OCI-M2 (cell line): ENCODE measurements around the gene CAGE1.
"Not testable (repeated sequence)": the region's sequence is repeated elsewhere in the genome, so short reads cannot be mapped to it uniquely, and the experiment has no call there.

ENCODE experiments used
- DNase-seq: peaks from one replicate; lab custom pipeline; 2025; ENCODE audit not compliant: unreplicated experiment; lab: John Stamatoyannopoulos, UW

CAGE1 gene

DNA sequence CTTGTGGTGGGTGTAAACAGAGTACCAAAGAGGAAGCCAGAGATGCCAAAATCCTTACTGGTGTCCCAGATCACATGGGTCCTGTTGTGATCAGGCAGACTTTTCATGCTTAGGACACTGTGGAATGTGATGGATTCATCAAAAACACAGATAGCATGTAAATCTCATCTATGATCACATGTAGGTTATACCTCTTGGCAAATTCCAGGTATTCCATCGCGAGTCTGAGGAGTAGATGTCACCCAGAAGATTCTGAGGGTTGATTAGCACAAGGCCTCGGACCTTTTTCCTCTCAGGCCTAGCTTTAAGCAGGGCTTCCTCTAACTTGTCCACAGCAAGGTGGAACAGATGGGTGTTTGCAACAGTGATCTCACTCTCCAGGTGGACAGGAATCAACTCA lies 48.3 kb downstream of the CAGE1 start:
- DNase-seq: no peak

GRCh38 chr6:7339007-7339732 lies 50.4 kb downstream of the CAGE1 start:
- DNase-seq: not testable (repeated sequence)

DNA sequence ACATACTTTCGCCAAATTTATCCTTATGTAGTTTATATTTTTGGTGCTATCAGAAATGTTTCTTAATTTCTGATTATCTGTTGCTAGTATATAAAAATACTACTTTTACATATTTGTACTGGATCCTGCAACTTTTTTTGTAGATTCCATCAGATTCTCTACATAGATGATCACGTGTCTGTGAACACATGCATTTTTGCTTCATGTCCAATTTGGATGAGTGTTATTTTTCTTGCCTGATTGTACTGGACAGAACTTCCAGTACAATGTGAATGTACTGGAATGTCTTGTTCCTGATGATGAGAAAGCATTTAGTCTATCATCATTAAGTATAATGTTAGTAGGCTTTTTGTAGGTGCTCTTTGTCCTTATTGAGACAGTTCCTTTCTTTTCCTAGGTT lies 51.5 kb downstream of the CAGE1 start:
- no peak for DNase-seq

DNA sequence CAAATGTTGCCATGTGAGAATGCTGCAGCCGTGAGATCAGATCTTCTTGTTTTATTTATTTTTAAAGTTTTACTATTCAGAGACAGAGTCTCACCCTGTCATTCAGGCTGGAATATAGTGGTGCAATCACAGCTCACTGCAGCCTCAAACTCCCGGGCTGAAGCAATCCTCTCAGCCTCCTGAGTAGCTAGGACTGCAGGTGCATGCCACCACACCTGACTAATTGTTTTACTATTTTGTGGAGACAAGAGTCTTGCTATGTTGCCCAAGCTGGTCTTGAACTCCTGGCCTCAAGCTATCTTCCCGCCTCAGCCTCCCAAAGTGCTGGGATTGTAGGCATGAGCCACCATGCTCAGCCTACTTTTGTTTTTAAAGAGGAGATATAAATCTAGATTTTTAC lies 54.0 kb downstream of the CAGE1 start:
- no peak for DNase-seq

- DNase-seq: no peak
Measured at GRCh38 chr6:7334685-7335084, 54.9 kb downstream of the CAGE1 start.

DNA sequence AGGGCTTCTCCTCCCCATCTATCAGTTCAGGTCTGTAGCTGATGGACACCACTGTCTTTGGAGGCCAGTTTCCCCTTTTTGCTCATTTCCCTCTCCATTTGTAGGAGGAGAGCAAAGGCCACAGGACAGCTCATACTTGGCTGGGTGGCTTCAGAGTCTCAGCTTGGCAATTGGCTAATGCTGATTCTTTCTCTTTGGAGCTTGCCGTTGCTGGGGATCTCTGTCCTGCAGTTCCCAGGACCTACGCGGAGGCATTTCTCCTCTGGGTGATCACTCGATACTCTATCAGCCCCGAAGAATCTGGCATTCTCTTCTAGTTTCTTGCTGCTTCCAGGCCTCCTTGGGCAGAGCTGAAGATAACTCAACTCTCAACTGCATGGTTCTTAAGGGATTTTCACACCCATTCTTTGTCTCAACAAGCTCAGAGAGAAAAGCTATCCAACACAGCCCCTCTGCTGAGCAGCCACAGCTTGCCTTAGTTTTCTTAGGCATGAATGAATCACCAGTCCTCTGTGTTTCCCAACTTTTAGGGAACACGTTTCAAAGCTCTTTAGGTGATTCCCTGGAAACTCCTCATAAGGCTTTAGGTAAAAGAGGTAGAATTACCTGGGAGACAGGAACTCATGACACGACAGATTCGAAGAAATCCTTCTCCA lies 57.3 kb downstream of the CAGE1 start:
- DNase-seq: no peak

DNA sequence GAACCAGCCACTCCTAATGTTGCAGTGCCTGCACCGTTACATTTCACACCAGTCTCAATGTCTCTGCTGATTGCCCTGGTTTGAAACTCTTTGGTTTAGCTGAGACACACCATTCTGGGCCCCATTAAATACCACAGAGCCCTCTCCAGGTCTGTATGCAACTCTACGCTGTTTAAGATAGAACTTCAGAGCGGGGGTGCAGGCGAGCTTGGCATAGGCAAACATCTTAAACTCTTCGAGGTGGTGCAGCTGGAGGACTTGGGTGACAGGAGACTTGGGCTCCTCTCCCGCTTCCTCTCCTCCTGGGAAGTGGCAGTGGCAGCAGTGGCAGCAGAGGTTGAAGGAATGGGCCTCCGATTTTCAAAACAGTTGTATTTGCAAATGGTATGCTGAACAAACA lies 58.1 kb downstream of the CAGE1 start:
- no peak for DNase-seq

GRCh38 chr6:7328243-7328642 lies 61.3 kb downstream of the CAGE1 start:
- DNase-seq: no peak

DNA sequence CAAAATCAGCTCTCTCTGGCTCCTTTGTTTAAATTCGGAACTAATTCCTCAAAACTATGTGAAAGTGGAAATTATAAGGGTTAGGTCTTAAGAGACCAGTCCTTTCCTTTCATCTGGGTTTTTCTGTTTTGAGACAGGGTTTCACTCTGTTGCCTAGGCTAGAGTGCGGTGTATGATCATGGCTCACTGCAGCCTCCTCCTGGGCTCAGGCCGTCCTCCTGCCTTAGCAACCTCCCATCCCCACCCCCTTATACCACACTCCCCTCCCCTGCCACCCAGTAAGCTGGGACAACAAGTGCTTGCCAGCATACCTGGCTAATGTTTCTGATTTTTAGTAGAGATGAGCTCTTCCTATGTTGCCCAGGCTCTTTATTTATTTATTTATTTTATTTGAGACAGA lies 63.8 kb downstream of the CAGE1 start:
- no peak for DNase-seq

- no peak for DNase-seq
Measured at GRCh38 chr6:7324520-7324919, 65.0 kb downstream of the CAGE1 start.

- DNase-seq: no peak
Measured at GRCh38 chr6:7323074-7323473, 66.5 kb downstream of the CAGE1 start.

GRCh38 chr6:7321866-7322265 lies 67.7 kb downstream of the CAGE1 start:
- DNase-seq: not testable (repeated sequence)

DNA sequence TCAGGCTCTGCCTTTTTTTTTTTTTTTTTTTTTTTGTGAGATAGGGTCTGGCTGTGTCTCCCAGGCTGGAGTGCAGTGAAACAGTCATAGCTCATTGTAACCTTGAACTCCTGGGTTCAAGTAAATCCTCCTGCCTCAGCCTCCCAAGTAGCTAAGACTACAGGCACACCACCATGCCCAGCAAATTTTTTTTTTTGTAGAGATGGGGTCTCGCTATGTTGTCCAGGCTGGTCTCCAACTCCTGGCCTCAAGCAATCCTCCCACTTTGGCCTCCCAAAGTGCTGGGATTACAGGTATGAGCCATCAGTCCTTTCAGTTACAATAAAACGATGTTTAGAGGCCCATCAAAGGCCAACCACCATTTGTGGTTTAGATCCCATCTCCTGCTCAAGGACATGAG lies 70.1 kb downstream of the CAGE1 start:
- not testable (repeated sequence) for DNase-seq

DNA sequence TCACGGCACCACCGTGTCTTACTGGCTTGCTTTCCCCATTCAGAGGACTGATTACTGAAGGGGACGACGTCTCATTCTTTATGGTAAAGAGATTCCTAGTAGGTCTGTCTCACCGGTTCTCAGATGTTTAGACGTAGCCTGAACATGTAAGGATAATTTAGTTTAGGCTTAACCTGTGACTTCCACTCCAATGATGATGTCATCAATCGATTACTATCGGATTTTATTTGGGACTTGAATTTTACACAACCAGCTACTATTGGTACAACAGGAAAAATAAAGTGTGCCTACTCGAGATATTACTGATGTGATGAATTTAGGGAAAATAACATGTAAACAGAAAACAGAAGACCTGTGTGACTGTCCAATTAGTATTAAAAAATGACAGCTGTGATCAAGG lies 72.0 kb downstream of the CAGE1 start:
- DNase-seq: no peak

- DNase-seq: no peak
Measured at GRCh38 chr6:7316658-7317533, 72.6 kb downstream of the CAGE1 start.

GRCh38 chr6:7315948-7316365 lies 73.6 kb downstream of the CAGE1 start:
- DNase-seq: no peak

GRCh38 chr6:7315087-7315947 lies 74.2 kb downstream of the CAGE1 start:
- not testable (repeated sequence) for DNase-seq

DNA sequence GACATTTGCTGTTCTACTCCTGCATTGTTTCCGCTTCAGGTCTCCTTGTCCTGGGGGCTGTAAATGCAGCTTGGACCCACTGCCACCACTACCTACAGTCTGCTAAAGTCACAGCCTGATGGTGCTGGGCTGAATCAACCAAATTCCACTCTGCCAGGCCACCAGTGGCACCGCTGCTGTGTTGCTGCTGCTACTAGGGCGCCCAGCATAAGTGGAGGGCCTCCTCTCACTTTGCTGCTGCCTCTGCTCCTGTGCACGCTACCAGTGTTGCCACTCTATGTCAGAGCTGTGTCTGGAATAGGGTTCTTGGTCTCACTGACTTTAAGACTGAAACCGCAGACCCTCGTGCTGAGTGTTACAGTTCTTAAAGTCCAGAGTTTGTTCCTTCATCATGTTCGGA lies 75.1 kb downstream of the CAGE1 start:
- DNase-seq: no peak

GRCh38 chr6:7313505-7314165 lies 75.9 kb downstream of the CAGE1 start:
- DNase-seq: no peak
